Measurements from ENCODE around the gene LTBP4.

- TF ChIP-seq POLR2A (IDR thresholded peaks at IDR 0.05), result no peak
- no peak for TF ChIP-seq CTCF (IDR thresholded peaks at IDR 0.05)
Measured at GRCh38 chr19:40560092-40560507, 41.1 kb upstream of the LTBP4 start.
